ENCODE data around the gene RXRA.

- TF ChIP-seq, protein P1, sequence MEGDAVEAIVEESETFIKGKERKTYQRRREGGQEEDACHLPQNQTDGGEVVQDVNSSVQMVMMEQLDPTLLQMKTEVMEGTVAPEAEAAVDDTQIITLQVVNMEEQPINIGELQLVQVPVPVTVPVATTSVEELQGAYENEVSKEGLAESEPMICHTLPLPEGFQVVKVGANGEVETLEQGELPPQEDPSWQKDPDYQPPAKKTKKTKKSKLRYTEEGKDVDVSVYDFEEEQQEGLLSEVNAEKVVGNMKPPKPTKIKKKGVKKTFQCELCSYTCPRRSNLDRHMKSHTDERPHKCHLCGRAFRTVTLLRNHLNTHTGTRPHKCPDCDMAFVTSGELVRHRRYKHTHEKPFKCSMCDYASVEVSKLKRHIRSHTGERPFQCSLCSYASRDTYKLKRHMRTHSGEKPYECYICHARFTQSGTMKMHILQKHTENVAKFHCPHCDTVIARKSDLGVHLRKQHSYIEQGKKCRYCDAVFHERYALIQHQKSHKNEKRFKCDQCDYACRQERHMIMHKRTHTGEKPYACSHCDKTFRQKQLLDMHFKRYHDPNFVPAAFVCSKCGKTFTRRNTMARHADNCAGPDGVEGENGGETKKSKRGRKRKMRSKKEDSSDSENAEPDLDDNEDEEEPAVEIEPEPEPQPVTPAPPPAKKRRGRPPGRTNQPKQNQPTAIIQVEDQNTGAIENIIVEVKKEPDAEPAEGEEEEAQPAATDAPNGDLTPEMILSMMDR (IDR thresholded peaks at IDR 0.05; ENCODE audit: borderline replicate concordance, extremely low read depth, low read length, poor library complexity, severe bottlenecking): no peak
- no peak for TF ChIP-seq EZH2 (IDR thresholded peaks at IDR 0.05; ENCODE audit: borderline replicate concordance, low read depth, low read length, severe bottlenecking)
Measured at GRCh38 chr9:134434894-134435506, 108.7 kb downstream of the RXRA start.
